Fibroblast of villous mesenchyme (primary cell): ENCODE measurements around the gene DEUP1. TPM values are rescaled to one million over a fixed set of nuclear protein-coding genes. Genes with fewer than 3 reads are reported as not detected.
A peak's percentile ranks its signal among the peaks of the same experiment; 100 is the strongest.

Experiments
- DNase-seq: peaks from one replicate; pipeline ENCODE4 v3.0.0-alpha.2; 2010; ENCODE audit warnings: low read depth
- H3K4me3 ChIP-seq: 2 replicates; pipeline ENCODE4 v1.5.1; 2011; ENCODE audit warnings: low read depth, mild to moderate bottlenecking, low read length
- total RNA-seq: library from RNA; depleted of rRNA; stranded (reverse); fragments of >200 nt; gene quantifications from 2 replicates; pipeline ENCODE4 v1.2.3, GENCODE V29; 2012
- TF ChIP-seq, protein P1 (sequence below): IDR thresholded peaks from 2 replicates; pipeline ENCODE4 v1.5.1; 2012; ENCODE audit warnings: low read depth, mild to moderate bottlenecking, low read length; ENCODE audit not compliant: insufficient read depth

DEUP1 gene
- total RNA-seq, 1 donor: not detected

DNA sequence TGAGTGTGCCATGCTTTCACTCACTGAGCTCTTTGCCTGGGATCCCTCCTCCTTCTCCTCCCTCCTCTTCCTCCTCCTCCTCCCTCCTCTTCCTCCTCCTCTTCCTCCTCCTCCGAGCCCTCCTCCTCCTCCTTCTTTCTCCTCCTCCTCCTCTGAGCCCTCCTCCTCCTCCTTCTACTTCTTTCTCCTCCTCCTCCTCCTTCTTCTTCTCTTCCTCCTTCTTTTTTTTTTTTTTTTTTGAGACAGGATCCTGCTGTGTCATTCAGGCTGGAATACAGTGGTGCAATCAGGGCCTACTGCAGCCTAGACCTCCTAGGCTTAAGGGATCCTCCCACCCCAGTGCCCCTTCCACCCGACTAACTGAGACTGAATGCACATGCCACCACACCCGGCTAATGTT is 62.3 kb downstream of the DEUP1 start:
- TF ChIP-seq, protein P1, sequence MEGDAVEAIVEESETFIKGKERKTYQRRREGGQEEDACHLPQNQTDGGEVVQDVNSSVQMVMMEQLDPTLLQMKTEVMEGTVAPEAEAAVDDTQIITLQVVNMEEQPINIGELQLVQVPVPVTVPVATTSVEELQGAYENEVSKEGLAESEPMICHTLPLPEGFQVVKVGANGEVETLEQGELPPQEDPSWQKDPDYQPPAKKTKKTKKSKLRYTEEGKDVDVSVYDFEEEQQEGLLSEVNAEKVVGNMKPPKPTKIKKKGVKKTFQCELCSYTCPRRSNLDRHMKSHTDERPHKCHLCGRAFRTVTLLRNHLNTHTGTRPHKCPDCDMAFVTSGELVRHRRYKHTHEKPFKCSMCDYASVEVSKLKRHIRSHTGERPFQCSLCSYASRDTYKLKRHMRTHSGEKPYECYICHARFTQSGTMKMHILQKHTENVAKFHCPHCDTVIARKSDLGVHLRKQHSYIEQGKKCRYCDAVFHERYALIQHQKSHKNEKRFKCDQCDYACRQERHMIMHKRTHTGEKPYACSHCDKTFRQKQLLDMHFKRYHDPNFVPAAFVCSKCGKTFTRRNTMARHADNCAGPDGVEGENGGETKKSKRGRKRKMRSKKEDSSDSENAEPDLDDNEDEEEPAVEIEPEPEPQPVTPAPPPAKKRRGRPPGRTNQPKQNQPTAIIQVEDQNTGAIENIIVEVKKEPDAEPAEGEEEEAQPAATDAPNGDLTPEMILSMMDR: no peak
- no peak for DNase-seq
- H3K4me3 ChIP-seq: no peak overlapping the region

DNA sequence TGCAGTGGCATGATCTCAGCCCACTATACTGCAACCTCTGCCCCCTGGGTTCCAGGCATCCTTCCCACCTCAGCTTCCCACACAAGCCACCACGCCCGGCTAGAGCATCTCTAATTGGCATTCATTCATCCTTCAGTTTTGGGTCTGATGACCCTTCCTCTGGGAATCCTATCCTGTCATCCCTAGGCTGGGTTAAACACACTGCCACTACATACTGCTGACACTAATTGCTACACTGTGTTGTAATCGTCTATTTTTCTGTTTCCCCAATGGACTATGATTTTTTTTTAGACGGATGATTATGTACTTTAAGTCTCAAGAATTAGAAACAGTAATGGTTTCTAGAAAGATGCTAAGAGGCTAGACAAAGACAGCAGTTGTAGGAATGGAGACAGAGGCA is 62.8 kb downstream of the DEUP1 start:
- H3K4me3 ChIP-seq: no peak overlapping the region
- DNase-seq: no peak
- TF ChIP-seq, protein P1: no peak

DNA sequence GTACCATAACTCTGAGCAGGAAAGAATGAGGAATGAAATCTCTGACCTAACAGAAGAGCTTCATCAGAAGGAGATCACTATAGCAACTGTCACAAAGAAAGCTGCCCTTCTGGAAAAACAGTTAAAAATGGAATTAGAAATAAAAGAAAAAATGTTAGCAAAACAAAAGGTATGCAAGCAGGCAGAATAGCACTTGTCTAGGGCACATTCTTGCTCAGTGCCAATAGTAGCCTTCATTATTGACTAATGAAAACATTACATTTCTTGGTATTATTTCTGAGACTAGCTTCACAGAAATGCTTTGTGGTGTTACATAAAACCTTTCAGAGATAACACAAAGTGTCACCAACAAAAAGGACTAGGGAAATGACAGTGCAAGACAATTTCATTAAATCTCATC is 63.9 kb downstream of the DEUP1 start:
- DNase-seq: no peak
- no peak overlapping the region for H3K4me3 ChIP-seq
- TF ChIP-seq, protein P1: no peak

DNA sequence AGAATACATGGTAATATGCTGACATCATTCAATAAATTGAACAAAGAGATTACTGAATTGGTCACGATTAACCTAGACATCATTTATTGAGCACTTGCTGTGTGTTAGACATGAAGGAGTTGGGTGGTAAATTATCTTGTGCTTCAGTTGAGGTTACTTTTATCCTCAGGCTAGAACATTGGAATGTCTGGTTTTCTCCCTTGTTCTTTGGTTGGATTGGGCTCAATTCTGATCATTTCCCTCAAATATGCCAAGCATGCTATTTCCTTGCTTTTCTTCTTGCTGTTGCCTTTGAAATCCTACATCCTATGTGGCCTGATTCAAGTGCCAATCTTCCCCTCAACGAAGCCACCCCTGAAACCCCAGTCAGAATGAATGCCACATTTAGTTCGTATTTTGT is 65.8 kb downstream of the DEUP1 start:
- DNase-seq: no peak
- TF ChIP-seq, protein P1: no peak
- no peak overlapping the region for H3K4me3 ChIP-seq

DNA sequence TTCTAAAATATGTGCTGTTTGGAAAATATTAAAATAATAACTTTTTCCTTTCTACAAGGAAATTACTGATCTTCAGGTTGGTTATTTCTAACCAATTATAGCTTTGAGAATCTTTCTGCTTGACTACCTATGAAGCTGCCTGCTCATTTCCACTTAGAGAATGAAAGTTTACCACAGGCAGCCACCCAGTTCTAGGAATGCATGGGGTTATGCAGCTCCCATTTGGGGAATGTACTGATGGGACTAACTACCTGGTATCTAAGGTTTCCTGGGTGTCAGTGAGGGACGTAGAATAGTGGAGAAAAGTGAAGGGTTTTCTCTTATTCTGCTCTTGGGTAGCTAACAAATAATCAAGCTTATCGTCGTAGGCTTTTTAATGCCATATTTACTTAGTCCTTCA is 73.4 kb downstream of the DEUP1 start:
- TF ChIP-seq, protein P1: no peak
- no peak overlapping the region for H3K4me3 ChIP-seq
- DNase-seq: no peak

DNA sequence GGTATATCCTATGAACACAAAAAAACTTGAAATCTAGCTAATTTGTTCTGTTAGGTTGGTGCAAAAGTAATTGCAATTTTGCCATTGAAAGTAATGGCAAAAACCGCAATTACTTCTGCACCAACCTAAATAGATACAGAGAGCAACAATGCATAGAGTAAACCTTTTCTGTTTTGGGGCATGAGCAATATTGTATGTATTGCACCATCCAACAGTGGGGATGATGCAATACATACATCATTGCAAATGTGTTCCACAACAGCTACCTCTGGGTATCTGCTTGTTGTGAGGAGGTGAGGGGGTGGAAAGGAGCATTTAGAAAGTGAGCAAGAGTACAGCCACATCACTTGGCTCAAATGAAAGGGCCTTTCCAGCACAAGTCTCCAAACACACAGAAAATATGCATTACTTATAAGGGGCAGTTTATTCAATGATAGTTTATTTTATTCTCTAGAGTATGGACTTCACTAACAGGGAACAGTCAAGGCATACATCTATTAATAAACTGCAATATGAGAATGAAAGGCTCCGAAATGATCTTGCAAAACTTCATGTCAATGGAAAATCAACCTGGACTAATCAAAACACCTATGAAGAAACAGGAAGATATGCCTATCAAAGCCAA is 77.3 kb downstream of the DEUP1 start:
- peak; percentile 17 for DNase-seq
- TF ChIP-seq, protein P1: no peak
- no peak overlapping the region for H3K4me3 ChIP-seq

DNA sequence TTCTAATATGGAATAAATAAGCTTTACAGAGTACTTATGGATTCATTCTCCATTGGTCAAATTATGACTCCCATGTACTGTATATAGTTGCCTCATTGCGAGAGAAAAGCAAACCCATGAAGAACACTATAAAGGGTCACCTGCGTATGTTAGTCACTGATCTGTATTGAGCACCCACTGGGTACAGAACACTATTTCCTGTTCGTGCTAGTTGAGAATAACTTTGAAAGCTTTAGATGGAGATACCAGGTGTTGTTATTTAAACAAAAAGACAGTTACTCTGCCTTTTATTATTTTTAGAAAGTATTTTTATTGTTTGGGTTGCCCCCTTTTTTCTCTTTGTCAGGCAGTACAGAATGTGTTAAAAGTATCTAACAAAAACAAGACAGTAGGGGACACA is 79.9 kb downstream of the DEUP1 start:
- no peak for DNase-seq
- TF ChIP-seq, protein P1: no peak

More for the DNA sequence above, 79.9 kb downstream of the DEUP1 start:
- no peak overlapping the region for H3K4me3 ChIP-seq
